HG03139 (cell line): ENCODE data around the gene OR2B2.

Experiments used
- ATAC-seq: cut with Tn5 transposase; IDR thresholded peaks from one replicate; pipeline ENCODE4 v1.9.1; 2021; ENCODE audit not compliant: unreplicated experiment

The OR2B2 gene

DNA sequence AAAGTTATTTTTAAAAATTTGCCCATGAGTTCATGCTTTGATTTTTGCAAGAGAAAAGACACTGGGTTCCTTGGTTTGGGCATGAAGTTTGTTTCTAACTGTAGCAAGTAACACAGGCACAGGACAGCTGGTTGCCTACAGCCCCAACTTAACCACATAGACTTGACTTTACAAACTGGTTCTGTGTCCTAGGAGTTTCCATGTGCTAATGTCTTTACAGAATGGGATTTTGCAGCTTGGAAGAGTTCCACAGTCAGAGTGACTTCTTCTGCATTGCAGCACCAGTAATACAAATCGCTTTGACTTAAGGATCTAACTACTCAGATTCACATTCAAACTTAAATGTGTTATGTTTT, 44.3 kb downstream of the OR2B2 start:
- ATAC-seq: no peak

DNA sequence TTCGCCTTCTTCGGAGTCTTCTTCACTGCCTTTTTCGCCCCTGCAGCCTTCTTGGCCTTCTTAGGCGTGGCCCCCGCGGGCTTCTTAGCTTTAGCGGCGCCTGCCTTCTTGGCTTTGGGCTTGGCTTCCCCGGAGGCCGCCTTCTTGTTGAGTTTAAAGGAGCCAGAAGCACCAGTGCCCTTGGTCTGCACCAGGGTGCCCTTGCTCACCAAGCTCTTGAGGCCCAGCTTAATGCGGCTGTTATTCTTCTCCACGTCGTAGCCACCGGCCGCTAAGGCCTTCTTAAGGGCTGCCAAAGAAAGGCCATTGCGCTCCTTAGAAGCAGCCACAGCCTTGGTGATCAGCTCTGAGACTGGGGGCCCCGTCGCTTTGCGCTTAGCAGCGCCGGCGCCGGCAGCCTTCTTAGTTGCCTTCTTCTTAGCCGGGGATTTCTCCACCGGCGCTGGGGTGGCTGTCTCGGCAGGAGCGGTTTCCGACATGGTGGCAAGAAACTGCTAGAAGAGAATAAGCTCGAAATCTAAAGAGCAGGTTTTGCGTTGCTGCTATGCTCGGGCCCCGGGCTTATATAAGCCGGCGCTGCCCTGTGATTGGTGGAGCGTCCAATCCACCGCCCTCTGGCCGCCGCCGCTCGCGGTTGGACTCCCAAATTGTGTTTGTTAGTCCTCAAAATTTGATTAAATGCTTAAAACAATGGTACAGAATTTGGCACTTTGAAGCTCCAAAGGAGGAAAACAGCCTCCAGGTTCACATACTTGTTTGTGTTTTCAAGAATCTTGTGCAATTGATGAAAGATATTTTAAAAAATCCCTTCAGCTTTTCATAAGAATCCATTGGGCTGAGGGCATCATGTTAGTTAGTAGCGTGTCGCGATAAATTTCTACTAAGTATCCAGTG, 44.9 kb downstream of the OR2B2 start:
- ATAC-seq: no peak

DNA sequence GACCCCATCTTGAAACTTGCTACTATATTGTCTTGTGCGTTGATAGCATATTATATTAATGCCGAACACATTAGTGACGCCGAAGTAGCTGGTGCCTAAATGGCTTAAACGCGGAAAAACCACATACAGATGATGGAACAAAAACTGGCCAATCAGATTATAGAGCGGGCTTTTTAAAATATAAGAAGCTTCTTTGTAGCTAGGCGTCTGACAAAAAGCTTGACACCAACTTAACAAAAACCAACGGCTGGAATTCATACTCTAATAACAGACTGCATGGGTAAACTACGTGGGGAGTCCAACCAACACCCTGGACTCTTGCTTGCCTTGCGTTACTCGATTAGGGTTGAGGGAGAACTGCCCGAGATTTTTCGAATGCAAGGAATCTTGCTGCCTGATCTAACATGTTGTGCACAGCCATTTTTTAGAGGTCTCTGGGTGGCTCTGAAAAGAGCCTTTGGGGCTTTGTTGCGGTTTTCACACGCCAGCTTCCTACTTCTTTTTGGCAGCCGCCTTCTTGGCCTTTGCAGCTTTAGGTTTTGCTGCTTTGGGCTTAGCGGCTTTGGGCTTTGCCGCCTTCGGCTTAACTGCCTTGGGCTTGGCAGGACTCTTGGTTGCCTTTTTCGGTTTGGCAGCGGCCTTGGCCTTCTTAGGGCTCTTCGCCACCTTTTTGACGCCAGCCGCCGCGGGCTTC, 45.7 kb downstream of the OR2B2 start:
- ATAC-seq: no peak

DNA sequence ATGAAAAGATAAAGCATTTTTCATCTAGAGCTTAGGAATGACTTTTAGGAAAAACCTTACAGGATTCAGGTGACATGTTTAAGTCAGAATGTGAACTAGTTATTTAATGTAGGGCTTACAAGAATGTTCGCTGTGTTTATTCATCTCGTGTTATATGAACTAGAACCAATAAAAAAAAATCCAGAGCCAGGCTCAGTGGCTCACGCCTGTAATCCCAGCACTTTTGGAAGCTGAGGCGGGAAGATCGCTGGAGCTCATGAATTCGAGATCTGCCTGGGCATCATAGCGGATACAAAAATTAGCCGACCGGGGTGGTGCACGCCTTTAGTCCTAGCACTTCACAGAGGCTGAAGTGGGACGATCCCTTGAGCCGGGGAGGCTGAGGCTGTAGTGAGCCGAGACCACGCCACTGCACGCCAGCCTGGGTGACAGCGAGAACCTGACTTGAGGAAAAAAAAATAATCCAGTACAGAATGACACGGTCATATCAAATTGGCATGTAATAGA, 46.3 kb downstream of the OR2B2 start:
- no peak for ATAC-seq

DNA sequence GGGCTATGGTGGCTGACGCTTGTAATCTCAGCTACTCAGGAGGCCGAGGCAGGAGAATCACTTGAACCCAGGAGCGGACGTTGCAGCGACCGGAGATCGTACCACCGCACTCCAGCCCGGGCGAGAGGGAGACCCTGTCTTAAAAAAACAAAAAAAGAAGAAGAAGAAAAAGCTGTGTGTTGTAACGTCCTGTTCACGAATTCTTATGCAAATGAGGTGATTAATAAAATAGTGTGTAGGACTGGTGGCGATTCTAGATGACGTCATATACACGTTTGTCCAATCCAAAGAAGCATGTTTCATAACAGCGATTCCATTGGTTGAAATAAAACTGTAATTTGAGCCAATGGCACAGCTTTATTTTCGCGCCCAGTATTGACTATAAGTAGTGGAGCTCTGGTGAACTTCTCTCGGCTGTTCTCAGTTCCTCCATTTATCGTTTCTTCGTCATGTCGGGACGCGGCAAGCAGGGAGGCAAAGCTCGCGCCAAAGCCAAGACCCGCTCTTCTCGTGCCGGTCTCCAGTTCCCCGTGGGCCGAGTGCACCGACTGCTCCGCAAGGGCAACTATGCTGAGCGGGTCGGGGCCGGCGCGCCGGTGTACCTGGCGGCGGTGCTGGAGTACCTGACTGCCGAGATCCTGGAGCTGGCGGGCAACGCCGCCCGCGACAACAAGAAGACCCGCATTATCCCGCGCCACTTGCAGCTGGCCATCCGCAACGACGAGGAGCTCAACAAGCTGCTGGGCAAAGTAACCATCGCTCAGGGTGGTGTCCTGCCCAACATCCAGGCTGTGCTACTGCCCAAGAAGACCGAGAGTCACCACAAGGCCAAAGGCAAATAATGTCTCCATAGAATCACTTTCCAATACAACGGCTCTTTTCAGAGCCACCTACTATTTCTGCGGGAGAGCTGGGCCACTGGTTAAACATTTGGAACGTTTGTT, 47.0 kb downstream of the OR2B2 start:
- peak; percentile 49 for ATAC-seq

DNA sequence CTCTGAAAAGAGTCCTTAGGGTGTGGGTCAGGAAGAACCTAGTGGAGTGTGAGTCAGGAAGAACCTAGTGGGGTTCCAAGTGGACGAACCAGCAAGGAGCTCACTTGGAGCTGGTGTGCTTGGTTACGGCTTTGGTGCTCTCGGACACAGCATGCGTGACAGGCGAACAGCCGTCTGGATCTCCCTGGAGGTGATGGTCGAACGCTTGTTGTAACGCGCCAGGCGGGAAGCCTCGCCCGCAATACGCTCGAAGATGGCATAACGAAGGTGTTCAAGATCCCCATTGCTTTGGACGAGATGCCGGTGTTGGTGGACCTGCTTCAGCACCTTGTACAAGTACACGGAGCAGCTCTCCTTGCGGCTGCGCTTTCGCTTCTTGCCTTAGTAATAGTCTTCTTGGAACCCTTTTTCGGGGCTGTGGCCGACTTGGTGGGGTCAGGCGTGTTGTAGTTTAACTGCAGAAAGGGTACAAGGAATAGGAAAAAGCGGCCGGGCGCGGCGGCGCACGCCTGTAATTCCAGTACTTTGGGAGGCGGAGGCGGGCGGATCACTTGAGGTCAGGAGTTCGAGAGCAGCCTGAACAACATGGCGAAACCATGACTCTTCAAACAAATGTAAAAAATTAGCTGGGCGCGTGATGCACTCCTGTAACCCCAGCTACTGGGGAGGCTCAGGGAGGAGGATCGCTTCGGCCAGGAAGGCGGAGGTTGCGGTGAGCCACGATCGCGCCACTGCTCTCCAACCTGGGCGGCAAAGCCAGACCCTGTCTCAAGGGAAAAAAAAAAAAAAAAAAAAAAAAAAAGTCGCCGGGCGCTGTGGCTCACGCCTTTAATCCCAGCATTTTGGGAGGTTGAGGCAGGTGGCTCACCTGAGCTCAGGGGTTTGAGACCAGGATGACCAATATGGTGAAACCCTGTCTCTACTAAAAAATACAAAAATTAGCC, 48.0 kb downstream of the OR2B2 start:
- no peak for ATAC-seq

DNA sequence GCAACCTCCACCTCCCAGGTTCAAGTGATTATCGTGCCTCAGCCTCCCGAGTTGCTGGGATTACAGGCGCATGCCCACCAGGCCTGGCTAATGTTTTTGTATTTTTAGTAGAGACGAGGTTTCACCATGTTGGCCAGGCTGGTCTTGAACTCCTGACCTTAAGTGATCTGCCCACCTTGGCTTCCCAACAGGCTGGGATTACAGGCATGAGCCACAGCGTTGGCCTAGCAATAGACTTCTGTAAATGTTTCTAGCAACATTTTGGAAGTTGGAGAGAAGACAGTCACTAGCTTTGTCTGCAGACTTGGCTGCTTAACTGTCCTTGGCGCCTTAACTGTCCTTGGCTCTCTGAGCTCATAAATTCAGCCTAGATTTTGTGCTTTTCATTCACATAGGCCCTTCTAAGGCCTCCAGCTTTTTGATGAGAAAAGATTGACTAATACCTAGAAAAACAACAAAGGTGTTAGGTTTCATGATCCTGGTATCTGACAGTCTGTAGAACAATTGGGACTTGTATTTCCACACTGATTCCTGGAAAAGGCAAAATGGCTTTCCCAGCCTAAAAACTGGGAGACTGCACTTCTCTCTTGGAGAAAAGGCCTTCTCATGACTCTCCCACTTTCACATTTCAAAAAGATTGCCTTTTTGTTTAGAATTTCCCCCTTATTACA, 49.7 kb downstream of the OR2B2 start:
- no peak for ATAC-seq

DNA sequence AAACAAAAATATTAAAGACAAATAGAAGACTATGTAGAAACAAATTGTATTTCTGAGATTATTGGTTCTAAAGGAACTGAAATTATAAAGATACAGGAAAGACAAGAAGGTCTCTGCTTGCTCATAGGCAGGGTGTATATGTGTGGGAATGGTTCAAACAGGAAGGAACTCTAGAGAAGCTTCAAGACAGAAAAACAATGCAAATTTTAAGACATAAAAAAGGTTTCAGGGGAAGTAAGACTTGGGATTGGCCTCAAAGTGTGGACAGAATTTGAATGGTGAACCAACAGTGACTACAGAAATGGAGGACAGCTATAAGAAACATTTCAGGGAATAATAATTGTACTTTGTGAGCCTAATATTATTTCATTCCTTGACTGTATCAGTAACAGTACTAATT, 50.3 kb downstream of the OR2B2 start:
- no peak for ATAC-seq

DNA sequence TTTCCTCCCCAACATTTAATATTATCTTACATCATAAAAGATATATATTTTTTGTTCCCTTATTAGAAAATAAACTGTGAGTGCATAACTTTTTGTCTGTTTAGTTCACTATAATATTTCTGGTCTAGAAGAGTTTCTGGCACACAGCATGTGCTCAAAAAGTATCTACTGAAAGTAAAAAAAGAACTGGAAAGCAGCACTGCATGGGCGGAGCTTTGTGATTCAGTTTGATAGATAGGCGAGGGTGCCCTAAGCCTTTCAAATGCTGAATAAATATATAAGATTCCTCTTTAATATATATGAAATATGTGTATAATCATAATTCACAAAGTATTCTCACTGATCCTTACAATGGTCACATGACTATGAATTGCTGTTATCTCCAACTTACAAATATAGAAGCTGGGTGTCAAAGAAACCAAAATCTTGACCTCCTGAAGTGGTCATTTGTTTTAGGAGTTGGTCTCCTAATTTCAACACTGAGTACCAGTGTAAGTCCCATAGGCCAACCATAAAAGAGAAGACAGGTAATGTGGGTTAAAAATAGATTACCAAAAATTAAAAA, 50.8 kb downstream of the OR2B2 start:
- no peak for ATAC-seq
